NCI-H526 (cell line): ENCODE measurements around the gene KIF5B.
"Not testable (repeated sequence)": the region's sequence is repeated elsewhere in the genome, so short reads cannot be mapped to it uniquely, and the experiment has no call there.

Source experiments
- DNase-seq, 2 experiments: peaks; one replicate each; lab custom pipeline; 2025; lab: John Stamatoyannopoulos, UW

KIF5B gene

GRCh38 chr10:32056136-32057035, at the start of gene KIF5B:
Gene KIF5B (minus strand): TSS chr10:32056425. CDS start chr10:32055973, 452 bp downstream.
- DNase-seq, result peak; percentile 52 to 83

- peak; percentile 37 to 44 for DNase-seq
Observed at GRCh38 chr10:32105782-32106382, 49.7 kb upstream of the KIF5B start.

GRCh38 chr10:32104622-32105509, 48.6 kb upstream of the KIF5B start:
- DNase-seq, result no peak

- no peak for DNase-seq
Observed at GRCh38 chr10:32104181-32104580, 48.0 kb upstream of the KIF5B start.

- no peak for DNase-seq
Observed at GRCh38 chr10:32103721-32104120, 47.5 kb upstream of the KIF5B start.

GRCh38 chr10:32098566-32099259, 42.5 kb upstream of the KIF5B start:
- DNase-seq, result not testable (repeated sequence)

GRCh38 chr10:32095116-32095733, 39.0 kb upstream of the KIF5B start:
- DNase-seq, result no peak

GRCh38 chr10:32093650-32094049, 37.4 kb upstream of the KIF5B start:
- DNase-seq, result no peak

- DNase-seq, result no peak
Observed at GRCh38 chr10:32091046-32091445, 34.8 kb upstream of the KIF5B start.

GRCh38 chr10:32084185-32084851, 28.1 kb upstream of the KIF5B start:
- no peak for DNase-seq

- DNase-seq, result no peak
Observed at GRCh38 chr10:32077896-32078485, 21.8 kb upstream of the KIF5B start.

- no peak for DNase-seq
Observed at GRCh38 chr10:32073659-32074058, 17.4 kb upstream of the KIF5B start.

GRCh38 chr10:32073128-32073527, 16.9 kb upstream of the KIF5B start:
- DNase-seq, result no peak

GRCh38 chr10:32072025-32072800, 16.0 kb upstream of the KIF5B start:
- no peak for DNase-seq

- DNase-seq, result no peak
Observed at GRCh38 chr10:32070645-32071044, 14.4 kb upstream of the KIF5B start.

- DNase-seq, result no peak
Observed at GRCh38 chr10:32068569-32068968, 12.3 kb upstream of the KIF5B start.

- DNase-seq, result not testable (repeated sequence)
Observed at GRCh38 chr10:32067931-32068330, 11.7 kb upstream of the KIF5B start.

- no peak for DNase-seq
Observed at GRCh38 chr10:32065856-32066255, 9.6 kb upstream of the KIF5B start.

- no peak for DNase-seq
Observed at GRCh38 chr10:32061440-32061839, 5.2 kb upstream of the KIF5B start.

GRCh38 chr10:32060347-32060746, 4.1 kb upstream of the KIF5B start:
- DNase-seq, result no peak
